Dedifferentiated amniotic fluid mesenchymal stem cell (primary cell): ENCODE measurements around the gene WNT8A.
A peak's percentile ranks its signal among the peaks of the same experiment; 100 is the strongest.
"Not testable (repeated sequence)": the region's sequence is repeated elsewhere in the genome, so short reads cannot be mapped to it uniquely, and the experiment has no call there.

ENCODE experiments used
- DNase-seq: peaks from one replicate; pipeline ENCODE4 v3.0.0-alpha.2; 2016; ENCODE audit errors: extremely low spot score

The WNT8A gene, protein sequence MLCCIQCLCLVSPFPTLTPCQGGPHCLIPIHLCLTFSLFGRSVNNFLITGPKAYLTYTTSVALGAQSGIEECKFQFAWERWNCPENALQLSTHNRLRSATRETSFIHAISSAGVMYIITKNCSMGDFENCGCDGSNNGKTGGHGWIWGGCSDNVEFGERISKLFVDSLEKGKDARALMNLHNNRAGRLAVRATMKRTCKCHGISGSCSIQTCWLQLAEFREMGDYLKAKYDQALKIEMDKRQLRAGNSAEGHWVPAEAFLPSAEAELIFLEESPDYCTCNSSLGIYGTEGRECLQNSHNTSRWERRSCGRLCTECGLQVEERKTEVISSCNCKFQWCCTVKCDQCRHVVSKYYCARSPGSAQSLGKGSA

GRCh38 chr5:138083702-138084101 is at the start of gene WNT8A:
WNT8A (plus strand) TSS chr5:138084033; CDS start chr5:138084128, 95 bp downstream.
- DNase-seq = no peak

DNA sequence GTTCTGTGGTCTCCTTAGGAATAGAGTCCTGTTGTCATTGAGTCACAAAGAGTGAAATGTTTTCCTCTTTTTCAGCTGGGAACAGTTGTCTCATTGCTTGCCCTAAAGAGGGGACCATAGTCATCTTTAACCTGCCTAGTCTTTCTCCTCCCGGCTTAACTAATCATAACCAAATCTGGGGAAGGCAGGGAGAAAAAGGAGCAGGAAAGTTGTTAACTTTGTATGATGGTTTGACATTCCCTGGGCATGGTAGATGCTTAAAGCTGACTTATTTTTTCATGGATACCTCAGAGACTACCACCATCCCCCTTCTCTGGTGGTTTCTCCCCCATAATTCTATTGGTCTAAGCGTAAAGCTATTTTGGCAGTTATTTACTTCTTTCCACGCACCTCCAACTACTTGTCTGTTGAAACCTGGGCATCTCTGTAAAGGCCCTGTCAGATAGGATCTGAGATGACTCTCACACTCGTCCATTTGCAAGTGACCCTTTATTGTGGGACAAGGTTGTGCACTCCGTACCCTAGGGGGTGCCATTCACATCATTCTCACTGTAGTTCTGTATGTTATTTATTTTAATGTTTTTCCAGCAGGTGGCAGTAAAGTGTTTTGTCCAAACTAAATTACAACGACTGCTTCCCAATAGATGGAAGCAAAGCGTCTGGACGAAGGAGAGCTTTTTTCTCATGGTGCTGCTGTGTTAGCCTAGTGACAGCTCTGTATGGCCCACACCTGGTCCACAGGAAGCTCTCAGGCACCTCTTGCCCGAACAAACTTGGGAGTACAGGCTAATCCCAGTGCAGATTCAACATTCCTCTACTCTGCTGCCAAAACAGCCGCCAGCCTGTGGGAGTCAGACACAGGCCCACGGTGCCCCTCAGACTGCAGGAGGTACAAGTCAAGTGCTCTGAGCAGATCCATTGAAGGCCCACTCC is 48.0 kb upstream of the WNT8A start:
- DNase-seq = peak; percentile 89

DNA sequence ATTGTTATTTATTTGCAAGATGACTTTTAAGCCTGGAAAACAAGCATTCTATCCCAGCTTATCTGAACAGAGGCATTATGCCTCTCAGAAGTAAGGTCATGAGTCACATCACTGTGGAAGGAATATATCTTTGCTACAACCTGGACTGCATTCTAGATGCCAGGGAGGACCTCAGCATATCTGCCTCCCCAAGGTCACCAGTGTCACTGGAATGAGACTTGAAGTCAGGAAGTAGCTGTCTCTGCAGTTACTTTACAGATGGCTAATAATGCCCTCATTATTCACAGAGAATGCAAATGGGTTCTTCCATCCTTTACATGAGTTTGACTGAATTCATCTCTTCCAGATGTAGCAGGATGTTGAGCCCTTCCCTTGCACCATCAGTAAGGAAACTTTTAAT is 46.6 kb upstream of the WNT8A start:
- no peak for DNase-seq

DNA sequence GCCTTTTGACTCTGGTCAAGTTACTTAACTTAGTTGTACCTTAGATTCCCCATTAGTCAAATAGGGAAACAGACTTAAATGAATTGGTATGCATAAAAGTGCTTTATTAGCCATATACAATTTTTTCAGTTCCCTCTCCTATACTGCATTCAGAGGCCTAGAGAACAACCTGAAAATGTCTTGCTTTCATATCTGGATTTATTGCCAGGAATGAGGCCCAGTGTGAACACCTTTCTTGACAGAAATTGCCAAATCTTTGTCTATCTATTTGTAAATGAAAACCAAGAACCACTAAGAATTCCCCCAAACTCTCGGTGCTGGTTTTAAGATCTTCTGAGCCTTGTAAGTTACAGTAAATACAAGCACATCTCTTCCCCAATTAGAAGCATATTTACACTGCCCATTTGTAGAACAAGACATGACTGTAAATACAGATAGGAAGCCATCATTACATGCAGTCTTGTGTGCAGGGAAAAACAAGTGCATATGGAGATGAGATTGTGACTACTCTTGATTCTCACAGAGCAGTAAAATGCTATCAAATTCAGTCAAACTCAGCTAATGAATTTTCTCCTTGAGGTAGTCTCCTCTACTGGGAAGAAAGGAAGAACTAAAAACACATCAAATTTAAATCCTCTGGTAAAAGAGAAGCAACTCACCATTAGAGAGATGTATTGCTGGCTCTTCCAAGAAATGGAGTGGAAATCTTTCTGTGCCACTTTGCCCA is 45.8 kb upstream of the WNT8A start:
- no peak for DNase-seq

GRCh38 chr5:138038826-138039225 is 45.0 kb upstream of the WNT8A start:
- no peak for DNase-seq

GRCh38 chr5:138045283-138045682 is 38.5 kb upstream of the WNT8A start:
- DNase-seq = not testable (repeated sequence)

- DNase-seq = no peak
Observed at GRCh38 chr5:138051441-138052296, 32.2 kb upstream of the WNT8A start.

- not testable (repeated sequence) for DNase-seq
Observed at GRCh38 chr5:138052718-138053117, 31.1 kb upstream of the WNT8A start.

GRCh38 chr5:138053554-138053953 is 30.3 kb upstream of the WNT8A start:
- DNase-seq = no peak

- no peak for DNase-seq
Observed at GRCh38 chr5:138054206-138054605, 29.6 kb upstream of the WNT8A start.

DNA sequence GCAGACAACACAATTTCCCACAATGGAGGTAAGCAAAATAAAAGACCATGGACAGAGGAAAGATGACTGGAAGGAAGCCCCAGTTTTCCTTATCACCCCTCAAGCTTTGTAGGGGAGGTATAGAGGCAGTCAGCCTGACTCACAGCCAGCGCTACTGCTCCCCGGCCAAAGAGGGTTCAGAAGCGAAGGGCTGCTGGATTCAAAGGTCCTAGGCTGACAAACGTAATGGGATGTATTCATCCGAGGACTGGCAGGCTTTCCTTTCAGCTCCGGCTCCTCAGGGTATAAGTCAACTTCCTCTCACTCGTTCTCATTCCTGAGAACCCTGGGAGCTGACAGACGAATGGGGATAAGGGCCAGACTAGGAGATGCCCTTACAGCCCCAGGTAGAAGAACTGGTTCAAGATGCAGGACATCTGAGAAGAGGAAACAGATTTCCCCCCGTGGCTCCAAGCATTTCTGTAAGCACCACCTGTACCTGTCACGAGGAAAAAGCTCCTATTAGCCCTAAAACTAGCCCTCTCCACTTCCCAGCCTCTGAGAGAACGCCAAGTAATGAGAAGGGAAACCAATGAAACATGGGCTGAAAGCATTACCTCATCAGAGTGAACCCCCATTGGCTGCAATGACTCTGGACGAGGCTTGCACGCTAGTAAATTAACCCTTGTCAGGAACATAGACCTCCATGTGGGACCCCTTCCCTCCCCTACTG is 28.8 kb upstream of the WNT8A start:
- no peak for DNase-seq

DNA sequence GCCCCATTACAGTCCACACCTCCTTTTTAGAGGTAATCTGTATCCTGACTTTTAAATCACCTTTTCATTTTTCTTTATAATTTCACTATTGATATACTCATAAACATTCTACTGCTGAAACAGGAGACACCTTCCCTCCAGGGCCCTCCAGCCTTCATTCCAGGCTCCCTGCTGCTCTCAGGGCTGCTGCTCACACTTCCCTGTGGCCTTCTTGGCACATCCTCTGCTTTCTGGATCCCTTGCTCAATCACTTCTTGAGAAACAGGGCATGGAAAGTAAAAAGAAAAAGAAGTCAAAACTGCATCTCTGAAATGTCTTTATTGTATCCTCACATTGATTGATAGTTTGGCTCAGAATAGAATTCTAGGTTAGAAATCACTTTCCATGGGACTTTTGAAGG is 19.3 kb upstream of the WNT8A start:
- no peak for DNase-seq

- DNase-seq = no peak
Observed at GRCh38 chr5:138065102-138065501, 18.7 kb upstream of the WNT8A start.

DNA sequence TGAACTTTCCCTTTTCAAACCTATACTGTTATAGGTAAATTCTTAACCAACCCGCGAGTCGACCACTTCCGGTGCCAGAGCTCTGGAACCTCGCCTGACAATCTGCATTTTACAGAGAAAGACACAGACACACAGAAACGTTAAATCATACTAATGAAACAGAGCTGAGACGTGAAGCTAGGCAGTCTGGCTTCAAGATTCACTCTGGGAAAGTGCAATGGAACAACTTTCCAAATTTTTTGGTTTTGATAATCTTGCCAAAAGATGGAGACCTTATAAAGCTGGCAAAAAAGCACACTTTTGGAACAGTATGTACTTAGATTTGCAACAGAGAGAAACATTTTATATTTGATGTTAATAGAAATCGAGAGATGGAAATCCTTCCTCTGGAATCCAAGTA is 15.9 kb upstream of the WNT8A start:
- no peak for DNase-seq

GRCh38 chr5:138068742-138069600 is 14.9 kb upstream of the WNT8A start:
- peak; percentile 58 for DNase-seq

GRCh38 chr5:138070026-138070425 is 13.8 kb upstream of the WNT8A start:
- not testable (repeated sequence) for DNase-seq

GRCh38 chr5:138077064-138077696 is 6.7 kb upstream of the WNT8A start:
- DNase-seq = peak; percentile 63

DNA sequence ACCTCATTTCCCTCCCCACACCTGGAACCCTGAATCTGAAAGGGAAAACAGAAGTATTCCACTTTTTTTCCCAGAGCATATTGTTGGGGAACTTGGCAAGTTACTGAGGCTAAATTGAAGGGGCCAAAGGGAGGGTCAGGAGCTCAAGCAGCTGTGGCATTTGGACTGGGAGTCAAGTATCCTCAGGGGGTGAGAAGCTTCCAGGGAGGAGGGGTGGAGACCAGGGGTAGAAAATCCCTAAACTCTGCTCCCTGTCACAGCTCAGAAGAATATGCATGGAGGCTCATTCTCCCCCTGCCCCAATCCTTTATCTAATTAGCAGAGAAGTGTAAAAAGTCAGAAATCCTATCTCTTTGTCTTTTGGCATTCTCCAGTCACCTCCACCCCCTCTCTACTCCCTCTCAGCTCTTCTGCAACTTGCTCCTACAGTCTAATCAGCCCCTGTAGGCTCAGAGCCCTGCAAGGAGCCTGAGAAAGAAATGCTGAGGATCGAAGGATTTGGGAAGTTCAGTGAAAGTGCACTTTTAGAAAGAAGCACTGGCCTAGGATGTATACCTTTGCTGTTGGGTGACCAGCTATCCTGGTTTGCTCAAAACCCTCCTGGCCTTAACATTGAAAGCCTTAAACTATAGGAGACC is 5.7 kb upstream of the WNT8A start:
- no peak for DNase-seq

GRCh38 chr5:138082033-138082432 is 1.8 kb upstream of the WNT8A start:
- no peak for DNase-seq
